ENCODE data around the gene SNU13. TPM values are rescaled to one million over a fixed set of nuclear protein-coding genes. Genes with fewer than 3 reads are reported as not detected.
A peak's percentile ranks its signal among the peaks of the same experiment; 100 is the strongest.
"Not testable (repeated sequence)": the region's sequence is repeated elsewhere in the genome, so short reads cannot be mapped to it uniquely, and the experiment has no call there.

SNU13 gene
- total RNA-seq, 1 donor from 2014 or later: 143 TPM

GRCh38 chr22:41695211-41695610, 6.5 kb upstream of the SNU13 start:
- Histone ChIP-seq H3K36me3 (no peaks in the 10 kb centered on the region), H3F3A (ENCODE audit: low read depth) (peaks cover 27% of the 10 kb centered on the region), H4K20me1 (ENCODE audit: low read depth) (no peaks in the 10 kb centered on the region), H3K4me1 (peaks cover 16% of the 10 kb centered on the region), H3K27me3 (no peaks in the 10 kb centered on the region), H3K79me2 (ENCODE audit: low read depth) (no peaks in the 10 kb centered on the region), H3K9ac (no peak overlapping the region), H3K4me3 (no peak overlapping the region), H2AFZ (replicated peaks) (no peak overlapping the region), H3K4me2 (no peak overlapping the region), H3K27ac (no peak overlapping the region), H3K9me3 (ENCODE audit: low read depth) (no peaks in the 10 kb centered on the region)
- Mint-ChIP-seq H3K27ac (no peak overlapping the region), H3K4me1 (peaks cover 11% of the 10 kb centered on the region), H3K27me3 (ENCODE audit: insufficient read depth, low read depth) (no peaks in the 10 kb centered on the region), H3K36me3 (no peaks in the 10 kb centered on the region), H3K9me3 (no peaks in the 10 kb centered on the region), H3K4me3 (no peak overlapping the region)
- no peak for DNase-seq (ENCODE audit: low spot score)
- no peak for TF ChIP-seq EZH2 (IDR thresholded peaks at IDR 0.05)
- TF ChIP-seq EZH2phosphoT487 (IDR thresholded peaks at IDR 0.05): no peak
- no peak for TF ChIP-seq CTCF (IDR thresholded peaks at IDR 0.05)

DNA sequence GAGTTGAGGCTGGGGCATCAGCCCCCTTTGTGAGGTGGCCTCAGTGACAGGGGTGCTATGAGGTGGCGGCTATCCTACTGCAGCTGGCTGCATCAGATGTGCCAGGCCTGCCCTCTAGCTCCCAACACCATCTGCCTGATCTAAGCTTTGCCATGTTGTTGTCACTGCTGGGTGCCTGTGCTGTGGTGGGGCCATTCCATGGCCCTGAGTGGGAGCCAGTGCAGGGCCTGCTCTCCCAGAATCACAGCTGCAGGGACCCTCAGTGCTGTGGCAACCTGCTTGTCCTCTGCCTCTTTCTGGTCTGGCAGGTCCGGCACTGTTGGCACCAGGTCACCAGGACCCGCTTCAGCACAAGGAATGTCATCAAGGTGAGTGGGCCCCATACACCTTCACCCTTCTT, 1.8 kb upstream of the SNU13 start:
- Histone ChIP-seq H3K4me1 (peaks cover 6% of the 10 kb centered on the region), H3K36me3 (no peaks in the 10 kb centered on the region), H3K79me2 (ENCODE audit: low read depth) (peaks cover 30% of the 10 kb centered on the region)

DNA sequence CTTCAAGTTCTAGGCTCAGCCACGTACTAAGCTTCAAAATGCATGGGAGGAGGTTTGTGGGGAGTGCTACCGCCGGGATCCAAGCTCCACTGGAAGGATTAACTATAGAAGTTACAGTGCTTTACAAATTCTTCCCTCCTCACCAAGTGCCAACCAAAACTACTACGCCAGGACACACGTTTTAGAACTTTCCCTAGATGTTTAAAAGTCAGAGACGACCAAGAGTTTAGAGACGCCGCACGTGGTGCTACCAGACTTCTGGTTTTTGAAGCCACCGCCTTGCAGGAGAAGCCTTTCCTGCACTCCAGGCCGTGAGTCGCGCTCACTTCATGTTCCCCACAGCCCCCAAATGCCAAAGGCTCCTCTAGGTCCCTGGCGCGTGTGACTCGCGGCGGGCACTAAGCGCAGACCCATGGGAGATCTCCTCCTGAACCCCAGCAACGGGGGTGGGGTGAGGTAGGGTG, 734 bp downstream of the SNU13 start:
- Mint-ChIP-seq H3K27ac (peak overlapping the region; percentile 82), H3K4me1 (peaks cover 18% of the 10 kb centered on the region), H3K9me3 (no peaks in the 10 kb centered on the region), H3K36me3 (no peaks in the 10 kb centered on the region), H3K27me3 (ENCODE audit: insufficient read depth, low read depth) (peaks cover 4% of the 10 kb centered on the region), H3K4me3 (peak overlapping the region; percentile 98)
- Histone ChIP-seq H3K27ac (no peak overlapping the region), H3K36me3 (no peaks in the 10 kb centered on the region), H3K4me1 (peaks cover 6% of the 10 kb centered on the region), H3K79me2 (ENCODE audit: low read depth) (peaks cover 55% of the 10 kb centered on the region), H3K4me3 (peak overlapping the region; percentile 84), H4K20me1 (ENCODE audit: low read depth) (peaks cover 12% of the 10 kb centered on the region), H2AFZ (replicated peaks) (peak overlapping the region; percentile 18), H3K27me3 (no peaks in the 10 kb centered on the region), H3K9ac (peak overlapping the region; percentile 63), H3F3A (ENCODE audit: low read depth) (peaks cover 29% of the 10 kb centered on the region), H3K9me3 (ENCODE audit: low read depth) (no peaks in the 10 kb centered on the region), H3K4me2 (peak overlapping the region; percentile 95)
- TF ChIP-seq EZH2phosphoT487 (IDR thresholded peaks at IDR 0.05): no peak
- peak; percentile 54 for DNase-seq (ENCODE audit: low spot score)

More for the DNA sequence above, 1.8 kb upstream of the SNU13 start:
- DNase-seq (ENCODE audit: low spot score): no peak
- H3K9me3 Mint-ChIP-seq: no peaks in the 10 kb centered on the region
- H3K36me3 Mint-ChIP-seq: no peaks in the 10 kb centered on the region
- peaks cover 4% of the 10 kb centered on the region for H3K27me3 Mint-ChIP-seq (ENCODE audit: insufficient read depth, low read depth)
- Histone ChIP-seq H3K9ac (no peak overlapping the region), H3K27me3 (no peaks in the 10 kb centered on the region), H4K20me1 (ENCODE audit: low read depth) (peaks cover 12% of the 10 kb centered on the region), H3F3A (ENCODE audit: low read depth) (peaks cover 22% of the 10 kb centered on the region), H3K27ac (no peak overlapping the region), H3K4me3 (no peak overlapping the region), H2AFZ (replicated peaks) (no peak overlapping the region), H3K4me2 (no peak overlapping the region), H3K9me3 (ENCODE audit: low read depth) (no peaks in the 10 kb centered on the region)
- no peak overlapping the region for H3K27ac Mint-ChIP-seq
- TF ChIP-seq EZH2phosphoT487 (IDR thresholded peaks at IDR 0.05): no peak
- TF ChIP-seq EZH2 (IDR thresholded peaks at IDR 0.05): no peak
- TF ChIP-seq CTCF (IDR thresholded peaks at IDR 0.05): no peak
- H3K4me3 Mint-ChIP-seq: peak overlapping the region; percentile 73
- H3K4me1 Mint-ChIP-seq: peaks cover 18% of the 10 kb centered on the region

DNA sequence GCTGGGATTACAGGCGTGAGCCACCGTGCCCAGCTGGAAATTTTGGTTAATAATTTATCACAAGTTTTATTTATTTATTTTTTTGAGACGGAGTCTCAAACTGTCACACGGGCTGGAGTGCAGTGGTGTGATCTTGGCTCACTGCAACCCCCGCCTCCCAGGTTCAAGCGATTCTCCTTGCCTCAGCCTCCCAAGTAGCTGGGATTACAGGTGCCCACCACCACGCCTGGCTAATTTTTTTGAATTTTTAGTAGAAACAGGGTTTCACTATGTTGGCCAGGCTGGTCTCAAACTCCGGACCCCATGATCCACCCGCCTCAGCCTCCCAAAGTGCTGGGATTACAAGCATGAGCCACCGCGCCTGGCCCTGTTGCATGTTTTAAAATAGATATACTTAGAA, 1.8 kb downstream of the SNU13 start:
- Mint-ChIP-seq H3K4me3 (peak overlapping the region; percentile 98), H3K4me1 (peaks cover 21% of the 10 kb centered on the region)
- H2AFZ ChIP-seq (replicated peaks); H3K27ac Mint-ChIP-seq; H3K36me3 Mint-ChIP-seq; DNase-seq (ENCODE audit: low spot score); H3K9me3 Mint-ChIP-seq; H3K36me3 ChIP-seq; H3K27me3 Mint-ChIP-seq (ENCODE audit: insufficient read depth, low read depth); H3K9ac ChIP-seq; H3K27me3 ChIP-seq; H3K9me3 ChIP-seq (ENCODE audit: low read depth); H3K27ac ChIP-seq; H3K4me1 ChIP-seq: not testable (repeated sequence)
- Histone ChIP-seq H3K4me2 (peak overlapping the region; percentile 95), H3K79me2 (ENCODE audit: low read depth) (peaks cover 66% of the 10 kb centered on the region), H4K20me1 (ENCODE audit: low read depth) (peaks cover 15% of the 10 kb centered on the region), H3K4me3 (peak overlapping the region; percentile 84), H3F3A (ENCODE audit: low read depth) (peaks cover 34% of the 10 kb centered on the region)

Data from neural progenitor cell (in vitro differentiated cells).